Measurements from ENCODE around the gene TTYH3. TPM values are rescaled to one million over a fixed set of nuclear protein-coding genes. Genes with fewer than 3 reads are reported as not detected.

The TTYH3 gene
- total RNA-seq, 1 donor from 2014 or later, result 51.7 TPM

GRCh38 chr7:2611922-2612321 lies 19.9 kb upstream of the TTYH3 start:
- H3K4me1 ChIP-seq, result peaks cover 39% of the 10 kb centered on the region
- no peak overlapping the region for H3K27ac ChIP-seq
- TF ChIP-seq, protein P1, sequence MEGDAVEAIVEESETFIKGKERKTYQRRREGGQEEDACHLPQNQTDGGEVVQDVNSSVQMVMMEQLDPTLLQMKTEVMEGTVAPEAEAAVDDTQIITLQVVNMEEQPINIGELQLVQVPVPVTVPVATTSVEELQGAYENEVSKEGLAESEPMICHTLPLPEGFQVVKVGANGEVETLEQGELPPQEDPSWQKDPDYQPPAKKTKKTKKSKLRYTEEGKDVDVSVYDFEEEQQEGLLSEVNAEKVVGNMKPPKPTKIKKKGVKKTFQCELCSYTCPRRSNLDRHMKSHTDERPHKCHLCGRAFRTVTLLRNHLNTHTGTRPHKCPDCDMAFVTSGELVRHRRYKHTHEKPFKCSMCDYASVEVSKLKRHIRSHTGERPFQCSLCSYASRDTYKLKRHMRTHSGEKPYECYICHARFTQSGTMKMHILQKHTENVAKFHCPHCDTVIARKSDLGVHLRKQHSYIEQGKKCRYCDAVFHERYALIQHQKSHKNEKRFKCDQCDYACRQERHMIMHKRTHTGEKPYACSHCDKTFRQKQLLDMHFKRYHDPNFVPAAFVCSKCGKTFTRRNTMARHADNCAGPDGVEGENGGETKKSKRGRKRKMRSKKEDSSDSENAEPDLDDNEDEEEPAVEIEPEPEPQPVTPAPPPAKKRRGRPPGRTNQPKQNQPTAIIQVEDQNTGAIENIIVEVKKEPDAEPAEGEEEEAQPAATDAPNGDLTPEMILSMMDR (IDR thresholded peaks at IDR 0.05), result no peak
- no peaks in the 10 kb centered on the region for H3K27me3 ChIP-seq (ENCODE audit: low read depth)
- ATAC-seq (no peak), DNase-seq (no peak)
- H3K4me3 ChIP-seq, result no peak overlapping the region
- no peaks in the 10 kb centered on the region for H3K36me3 ChIP-seq
- intact Hi-C loops (cut with DNase I), result no loop called here
- H3K9me3 ChIP-seq, result no peaks in the 10 kb centered on the region

DNA sequence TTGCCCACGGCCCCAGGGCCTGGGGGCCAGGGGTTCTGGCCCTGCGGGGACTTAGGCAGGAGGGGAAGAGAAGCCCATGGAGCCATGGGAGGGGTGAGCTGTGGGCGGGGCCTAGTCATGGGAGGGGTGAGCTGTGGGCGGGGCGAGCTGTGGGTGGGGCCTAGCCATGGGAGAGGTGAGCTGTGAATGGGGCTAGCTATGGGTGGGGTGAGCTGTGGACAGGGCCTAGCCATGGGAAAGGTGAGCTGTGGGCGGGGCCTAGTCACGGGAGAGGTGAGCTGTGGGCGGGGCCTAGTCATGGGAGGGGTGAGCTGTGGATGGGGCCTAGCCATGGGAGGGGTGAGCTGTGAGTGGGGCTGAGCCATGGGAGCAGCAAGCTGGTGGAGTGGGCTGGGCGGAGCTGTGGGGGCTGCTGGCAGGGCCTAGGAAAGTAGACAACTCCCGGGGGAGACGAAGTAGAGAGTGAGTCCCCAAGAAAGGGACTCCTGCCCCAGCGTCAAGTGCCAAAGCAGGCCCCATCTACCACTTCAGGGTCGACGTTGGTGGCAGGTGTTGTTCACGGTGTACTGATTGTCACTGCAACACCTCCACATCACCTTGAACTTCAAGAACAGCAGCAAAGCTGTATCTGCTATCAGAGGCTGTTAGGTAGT lies 19.2 kb upstream of the TTYH3 start:
- Histone ChIP-seq H3K9me3 (no peaks in the 10 kb centered on the region), H3K36me3 (no peaks in the 10 kb centered on the region), H3K4me3 (no peak overlapping the region), H3K27me3 (ENCODE audit: low read depth) (no peaks in the 10 kb centered on the region), H3K4me1 (peaks cover 37% of the 10 kb centered on the region), H3K27ac (no peak overlapping the region)
- DNase-seq (no peak), ATAC-seq (no peak)
- intact Hi-C loops (cut with DNase I), result no loop called here
- TF ChIP-seq, protein P1 (IDR thresholded peaks at IDR 0.05), result no peak

DNA sequence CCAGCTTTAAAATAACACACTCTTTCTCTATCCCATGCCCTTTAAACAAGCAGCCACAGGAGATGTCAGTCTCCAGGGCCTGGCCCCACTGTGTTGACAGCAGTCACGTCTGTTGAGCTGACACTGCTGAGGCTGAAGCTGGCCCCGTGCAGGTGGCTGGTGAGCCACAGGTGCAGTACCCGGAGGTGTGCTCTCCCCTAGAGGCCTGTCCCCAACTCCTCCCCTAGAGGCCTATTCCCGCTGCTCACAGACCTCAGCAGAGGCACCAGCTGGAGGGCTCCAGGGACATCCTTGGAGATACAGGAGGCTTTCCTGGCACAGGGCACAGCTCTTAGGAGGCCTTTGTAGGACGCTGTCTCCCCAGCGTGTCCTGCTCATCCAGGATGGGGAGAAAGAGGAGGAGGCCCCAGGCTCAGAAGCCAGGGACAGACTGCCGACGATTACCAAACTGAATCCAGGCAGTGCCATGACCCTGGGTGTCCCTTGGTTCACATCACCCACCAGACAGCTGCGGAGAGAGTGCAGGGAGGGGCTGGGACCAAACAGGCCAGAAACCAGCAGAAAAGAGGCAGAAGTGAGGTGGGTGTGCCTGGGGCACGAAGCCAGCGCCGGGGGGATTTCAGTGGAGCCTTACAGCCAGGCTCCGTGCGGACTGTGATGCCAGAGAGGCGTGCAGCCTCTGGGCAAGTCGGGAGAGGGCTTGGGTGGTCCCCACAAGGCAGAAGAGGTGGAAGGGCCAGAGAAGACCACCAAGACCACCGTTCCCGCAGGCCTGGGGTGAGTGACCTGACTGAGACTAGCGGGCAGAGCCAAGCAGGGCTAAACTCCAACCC lies 18.5 kb upstream of the TTYH3 start:
- no peak for DNase-seq
- intact Hi-C loops (cut with DNase I), result no loop called here
- TF ChIP-seq, protein P1 (IDR thresholded peaks at IDR 0.05), result no peak
- Histone ChIP-seq H3K27ac (peak overlapping the region; percentile 46), H3K27me3 (ENCODE audit: low read depth) (no peaks in the 10 kb centered on the region), H3K36me3 (no peaks in the 10 kb centered on the region), H3K4me3 (no peak overlapping the region), H3K9me3 (no peaks in the 10 kb centered on the region), H3K4me1 (peaks cover 30% of the 10 kb centered on the region)
- ATAC-seq, result no peak

- Histone ChIP-seq H3K4me1 (peaks cover 23% of the 10 kb centered on the region), H3K27me3 (ENCODE audit: low read depth) (no peaks in the 10 kb centered on the region), H3K27ac (peak overlapping the region; percentile 46), H3K4me3 (peak overlapping the region; percentile 21), H3K9me3 (no peaks in the 10 kb centered on the region), H3K36me3 (no peaks in the 10 kb centered on the region)
- intact Hi-C loops (cut with DNase I), result no loop called here
- ATAC-seq (peak; percentile 79 to 84), DNase-seq (peak; percentile 87)
- TF ChIP-seq, protein P1 (IDR thresholded peaks at IDR 0.05), result no peak
Observed at GRCh38 chr7:2613931-2614600, 17.7 kb upstream of the TTYH3 start.

DNA sequence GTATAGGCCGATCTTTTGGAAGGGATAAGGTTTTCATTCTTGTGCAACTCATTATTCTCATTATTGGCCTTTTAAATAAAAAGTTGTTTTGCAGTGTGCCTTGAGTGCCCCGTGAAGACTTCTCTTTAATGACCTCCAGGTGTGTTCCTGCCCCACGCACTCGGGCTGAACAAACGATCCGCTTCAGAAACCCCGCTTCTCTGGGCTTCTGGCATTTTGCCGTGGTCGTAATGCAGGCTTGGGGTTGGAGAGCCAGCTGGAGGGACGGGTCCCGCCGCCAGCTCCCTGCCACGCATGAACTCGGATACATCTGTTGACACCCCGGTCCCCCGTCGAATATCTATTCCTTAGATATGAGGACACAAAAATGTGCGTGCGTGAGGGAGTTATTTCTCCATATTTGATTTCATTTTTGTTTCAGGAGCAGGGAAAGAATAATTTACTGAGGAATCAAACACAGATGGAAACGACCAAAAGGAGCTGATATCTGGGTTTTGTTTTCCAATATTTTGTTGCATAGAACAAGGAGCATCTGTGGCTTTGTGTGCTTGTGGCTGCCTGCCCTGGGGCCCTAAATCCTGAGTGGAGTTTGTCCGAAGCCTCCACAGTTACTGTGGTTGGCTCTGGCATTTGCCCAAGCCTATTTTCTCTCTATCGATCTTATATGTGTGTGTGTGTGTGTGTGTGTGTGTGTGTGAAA lies 17.0 kb upstream of the TTYH3 start:
- no peaks in the 10 kb centered on the region for H3K9me3 ChIP-seq
- intact Hi-C loops (cut with DNase I), result no loop called here
- TF ChIP-seq, protein P1 (IDR thresholded peaks at IDR 0.05), result no peak
- ATAC-seq (peak in 1 of 2 donors; percentile 30), DNase-seq (no peak)
- peak overlapping the region; percentile 46 for H3K27ac ChIP-seq
- H3K27me3 ChIP-seq (ENCODE audit: low read depth), result no peaks in the 10 kb centered on the region
- peaks cover 23% of the 10 kb centered on the region for H3K4me1 ChIP-seq
- peak overlapping the region; percentile 21 for H3K4me3 ChIP-seq
- H3K36me3 ChIP-seq, result no peaks in the 10 kb centered on the region
